ENCODE data around the gene KIFC1.
A peak's percentile ranks its signal among the peaks of the same experiment; 100 is the strongest.

The KIFC1 gene

DNA sequence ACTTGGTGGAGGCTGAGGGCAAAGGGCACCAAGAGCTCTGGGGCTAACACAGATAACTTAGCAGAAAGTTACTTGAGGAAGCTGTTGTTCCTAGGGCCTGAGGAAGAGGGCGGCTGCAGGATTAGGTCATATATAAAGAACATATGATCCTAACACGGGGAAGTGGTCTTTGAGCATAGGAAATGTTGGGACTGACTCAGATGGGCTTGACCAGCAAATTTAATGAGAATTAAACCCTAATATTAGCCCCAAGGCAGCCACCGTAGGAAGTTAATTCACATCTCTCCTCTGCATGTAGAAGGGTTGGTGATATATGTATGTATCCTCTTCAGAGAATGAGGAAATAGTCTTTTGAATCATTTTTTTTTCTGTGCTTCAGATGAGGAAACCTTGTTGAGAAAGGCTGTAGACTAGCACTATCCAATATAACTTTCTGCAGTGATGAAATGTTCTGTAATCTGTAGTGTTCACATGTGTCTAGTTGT is 53.5 kb downstream of the KIFC1 start:
- DNase-seq, result no peak

DNA sequence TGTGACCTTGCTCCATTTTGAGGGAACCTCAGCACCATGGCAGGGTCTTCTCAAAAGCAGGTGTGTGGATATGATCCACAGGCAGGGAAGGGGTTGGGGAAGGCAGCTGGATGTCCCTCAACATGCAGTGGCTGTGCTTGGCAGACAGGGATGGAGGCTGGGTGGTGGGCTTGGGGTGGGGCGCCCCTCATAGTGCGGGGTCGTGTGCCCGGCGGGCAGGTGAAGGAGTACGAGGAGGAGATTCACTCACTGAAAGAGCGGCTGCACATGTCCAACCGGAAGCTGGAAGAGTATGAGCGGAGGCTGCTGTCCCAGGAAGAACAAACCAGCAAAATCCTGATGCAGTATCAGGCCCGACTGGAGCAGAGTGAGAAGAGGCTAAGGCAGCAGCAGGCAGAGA is 54.7 kb downstream of the KIFC1 start:
- DNase-seq, result no peak

DNA sequence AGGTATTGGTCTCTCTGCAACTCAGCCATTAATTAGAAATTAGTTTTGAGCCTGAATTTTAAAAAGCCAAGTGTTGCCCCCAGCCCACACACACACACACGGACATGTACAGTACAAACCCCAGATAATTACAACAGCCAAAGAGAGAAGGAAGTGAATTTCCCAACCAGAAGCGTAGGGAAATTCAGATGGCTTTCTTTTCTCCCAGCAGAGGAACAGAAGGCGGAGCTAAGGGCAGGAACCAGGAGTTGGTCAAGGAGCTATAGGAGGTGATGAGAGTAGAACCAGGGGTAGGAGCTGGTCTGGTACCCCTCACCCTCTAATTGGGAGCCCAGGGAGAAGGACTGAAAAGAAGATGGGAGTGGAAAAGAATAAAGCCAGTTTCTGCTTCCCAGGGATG is 58.8 kb downstream of the KIFC1 start:
- no peak for DNase-seq

DNA sequence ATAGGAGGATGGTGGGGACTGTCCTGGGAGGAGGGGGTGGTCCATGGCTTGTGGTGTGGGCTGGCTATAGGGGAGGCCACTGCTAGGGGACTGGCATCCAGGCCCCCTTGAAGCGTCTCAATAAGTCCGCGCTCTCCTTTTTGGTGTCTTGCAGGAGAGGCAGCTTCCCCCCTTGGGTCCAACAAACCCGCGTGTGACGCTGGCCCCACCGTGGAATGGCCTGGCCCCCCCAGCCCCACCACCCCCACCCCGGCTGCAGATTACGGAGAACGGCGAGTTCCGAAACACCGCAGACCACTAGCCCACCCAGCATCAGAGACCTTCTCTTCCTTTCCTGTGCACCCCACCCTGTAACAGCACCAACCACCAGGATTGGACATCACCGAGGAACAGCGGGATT is 60.0 kb downstream of the KIFC1 start:
- DNase-seq, result no peak

DNA sequence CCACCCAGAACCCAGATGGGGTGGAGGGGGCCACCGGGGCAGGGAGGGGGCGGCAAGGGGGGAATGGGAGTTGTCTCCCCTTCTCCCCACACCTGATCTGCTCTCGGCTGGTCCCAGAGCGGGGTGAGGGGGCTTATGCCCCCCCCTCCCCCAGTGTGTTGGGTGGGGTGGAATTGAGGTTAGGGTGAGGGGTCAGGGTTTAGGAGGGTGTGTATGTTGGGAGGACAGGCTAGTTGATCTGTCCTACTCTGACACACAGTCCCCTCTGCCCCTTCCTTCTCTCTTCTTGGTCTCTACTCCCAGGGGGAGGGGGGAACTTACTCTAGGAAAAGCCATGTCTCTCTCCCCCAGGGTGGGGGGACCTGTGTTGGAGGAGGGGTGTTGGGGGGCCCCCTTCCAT is 60.9 kb downstream of the KIFC1 start:
- DNase-seq, result no peak

DNA sequence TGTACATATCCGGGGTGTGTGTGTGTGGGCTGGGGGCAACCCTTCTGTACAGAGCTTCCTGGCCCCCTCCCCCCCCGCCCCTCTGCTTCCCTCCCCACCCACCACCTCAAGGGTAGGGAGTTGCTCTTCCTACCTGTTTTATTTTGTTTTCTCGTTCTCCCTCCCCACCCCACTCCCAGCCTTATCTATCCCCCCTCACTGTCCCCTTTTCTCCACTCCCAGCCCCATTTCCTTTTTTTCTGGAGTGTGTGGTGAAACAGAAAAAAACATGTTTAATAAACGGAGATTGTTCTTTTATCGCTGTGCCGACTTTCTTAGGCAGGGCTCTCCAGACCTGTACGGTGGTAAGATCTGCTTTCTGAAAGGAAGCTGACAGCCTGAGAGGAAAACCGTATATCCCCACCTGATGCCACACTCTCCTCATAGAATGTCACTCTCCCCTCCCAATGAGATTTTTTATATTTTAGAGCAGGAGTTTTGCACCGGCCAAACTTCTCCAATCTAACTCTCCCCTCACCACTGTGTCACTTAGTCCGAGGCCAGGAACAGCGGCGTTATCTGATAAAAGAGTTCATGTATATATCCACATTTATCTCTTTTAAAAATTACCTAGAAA is 61.9 kb downstream of the KIFC1 start:
- DNase-seq, result no peak

DNA sequence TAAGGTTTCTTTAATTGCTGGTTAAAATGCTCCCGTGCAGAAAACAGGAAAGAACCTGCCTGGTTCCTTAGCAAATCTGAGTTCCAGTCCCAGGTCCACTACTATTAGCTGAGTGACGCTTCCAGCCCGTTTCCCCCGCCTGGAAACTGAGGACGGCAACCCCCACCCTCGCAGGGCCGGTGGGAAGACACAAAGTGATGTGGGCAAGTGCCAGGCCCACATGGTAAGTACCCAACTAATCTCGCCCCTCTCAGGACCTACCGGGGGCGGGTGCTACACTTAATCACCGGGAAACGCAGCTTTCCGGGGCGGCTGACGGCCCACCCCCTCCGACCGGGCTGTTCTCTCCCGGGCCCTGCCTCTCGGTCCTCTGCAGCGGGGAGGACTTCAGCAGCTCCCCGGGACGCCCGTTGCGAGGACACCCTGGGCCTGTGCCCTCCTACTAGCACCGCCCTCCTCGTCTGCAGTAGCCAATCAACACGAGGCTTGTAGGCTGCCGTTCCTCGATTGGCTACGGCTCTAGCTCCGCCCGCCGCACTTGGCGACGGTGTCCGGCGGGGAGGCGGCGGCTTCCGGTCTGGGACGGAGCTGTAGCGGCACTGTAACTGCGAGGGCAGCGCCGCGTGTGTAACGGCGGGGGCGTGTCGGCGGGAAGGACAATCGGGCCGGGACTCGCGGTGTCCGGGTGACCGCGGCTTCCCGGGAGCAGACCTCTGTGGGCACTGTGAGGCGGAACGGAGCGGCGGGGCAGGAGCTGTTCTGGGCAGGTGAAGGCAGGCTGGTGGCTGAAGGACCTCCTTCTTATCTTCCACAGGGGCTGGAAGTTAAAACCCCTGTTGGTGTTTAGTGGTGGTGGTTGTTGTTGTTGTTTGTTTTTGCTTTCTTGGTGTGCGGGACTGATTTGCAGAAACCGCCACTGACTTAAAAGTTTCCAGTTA is 62.7 kb downstream of the KIFC1 start, which contains the start of gene ZBTB9:
Gene ZBTB9 (plus strand): TSS at position 568 of the 938 bp plus-strand sequence. CDS start 525 bp downstream, outside the sequence.
- DNase-seq, result peak; percentile 77 to 89

DNA sequence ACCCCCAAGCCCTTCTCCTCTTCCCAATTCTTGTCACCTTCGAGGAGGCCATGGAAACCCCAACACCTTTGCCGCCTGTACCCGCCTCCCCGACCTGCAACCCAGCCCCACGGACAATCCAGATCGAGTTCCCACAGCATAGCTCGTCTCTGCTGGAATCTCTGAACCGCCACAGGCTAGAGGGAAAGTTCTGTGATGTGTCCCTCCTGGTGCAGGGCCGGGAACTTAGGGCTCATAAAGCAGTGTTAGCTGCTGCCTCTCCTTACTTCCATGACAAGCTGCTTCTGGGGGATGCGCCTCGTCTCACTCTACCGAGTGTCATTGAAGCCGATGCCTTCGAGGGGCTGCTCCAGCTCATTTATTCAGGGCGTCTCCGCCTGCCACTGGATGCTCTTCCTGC is 63.4 kb downstream of the KIFC1 start:
- DNase-seq, result no peak

DNA sequence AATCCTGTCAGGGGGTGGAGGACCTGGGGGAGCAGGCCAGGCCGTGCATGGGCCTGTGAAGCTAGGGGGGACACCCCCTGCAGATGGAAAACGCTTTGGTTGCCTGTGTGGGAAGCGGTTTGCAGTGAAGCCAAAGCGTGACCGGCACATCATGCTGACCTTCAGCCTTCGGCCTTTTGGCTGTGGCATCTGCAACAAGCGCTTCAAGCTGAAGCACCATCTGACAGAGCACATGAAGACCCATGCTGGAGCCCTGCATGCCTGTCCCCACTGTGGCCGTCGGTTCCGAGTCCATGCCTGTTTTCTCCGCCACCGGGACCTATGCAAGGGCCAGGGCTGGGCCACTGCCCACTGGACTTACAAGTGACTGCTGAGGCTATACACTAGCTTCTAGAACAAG is 64.5 kb downstream of the KIFC1 start:
- DNase-seq, result no peak

DNA sequence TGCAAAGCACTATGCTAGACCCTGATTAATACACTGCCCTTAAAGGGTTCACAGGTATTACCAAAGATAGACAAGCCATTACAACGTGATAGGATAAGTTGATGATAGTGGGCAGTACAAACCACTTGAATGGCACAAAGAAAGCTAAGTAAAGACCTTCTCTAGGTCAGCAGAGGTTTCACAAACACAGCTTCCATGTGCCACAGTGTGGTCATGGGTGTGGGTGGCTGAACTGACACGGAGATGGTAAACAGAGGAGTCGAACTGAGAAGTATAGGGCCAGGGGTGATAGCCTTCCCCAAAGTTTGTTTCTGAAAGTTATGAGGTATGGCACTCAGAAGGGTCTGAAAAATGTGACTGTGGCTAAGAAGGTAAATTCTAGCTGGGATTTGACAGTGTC is 67.1 kb downstream of the KIFC1 start:
- no peak for DNase-seq

DNA sequence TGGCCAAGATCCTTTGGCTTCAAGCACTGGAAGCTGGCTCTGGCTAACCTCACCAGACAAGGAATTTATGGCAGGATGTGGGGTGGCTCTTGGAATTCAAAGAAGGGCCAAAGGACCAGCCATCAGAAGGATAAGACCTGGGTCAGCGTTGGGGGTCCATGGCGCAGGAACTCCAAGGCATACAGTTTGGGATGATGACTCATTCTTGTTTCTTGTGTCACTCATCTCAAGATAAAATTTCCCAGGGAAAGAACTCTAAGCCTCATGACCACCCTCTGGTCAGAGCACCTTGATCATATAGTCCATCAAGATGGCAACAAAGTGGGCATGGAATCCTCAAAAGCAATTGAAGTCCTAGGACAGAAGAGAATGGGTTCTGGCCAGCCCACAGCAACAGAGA is 67.6 kb downstream of the KIFC1 start:
- no peak for DNase-seq

Data from bone marrow (tissue), 2 donors.